ENCODE measurements around the gene OTUB2.

The OTUB2 gene

DNA sequence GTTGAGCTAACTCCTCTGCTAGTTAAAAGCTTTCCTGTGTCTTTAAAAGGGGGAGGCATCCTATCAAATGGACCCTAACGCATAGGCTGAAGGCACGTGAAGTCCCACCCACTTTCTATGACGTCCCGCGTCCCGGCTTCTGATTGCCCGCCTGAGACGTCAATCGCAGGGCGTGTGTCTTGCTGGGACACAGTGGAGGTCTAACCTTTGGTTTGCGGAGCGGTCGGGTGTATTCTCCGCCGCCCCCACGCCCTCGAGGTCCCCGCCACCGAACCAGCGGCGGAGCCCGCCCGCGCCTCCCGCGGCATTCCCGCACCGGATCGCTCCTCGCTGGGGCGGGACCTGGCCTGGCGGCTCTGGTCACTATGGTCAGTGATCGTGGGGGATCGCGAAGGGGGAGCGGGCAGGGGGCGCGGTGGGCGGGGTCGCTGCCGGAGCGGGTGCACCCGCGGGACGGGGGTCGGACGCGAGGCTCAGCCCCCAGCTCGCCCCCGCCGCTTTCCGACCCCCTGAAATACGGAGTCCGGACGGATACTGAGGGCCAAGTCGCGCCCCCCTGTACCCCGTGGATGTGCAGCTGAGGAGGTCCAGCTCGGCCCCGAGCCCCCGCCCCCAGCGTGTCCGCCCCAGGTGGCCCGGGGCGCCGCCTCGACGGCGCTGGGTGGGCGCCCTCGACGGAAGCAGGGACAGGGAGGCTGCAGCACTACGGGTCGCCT, at the start of gene OTUB2:
OTUB2 (plus strand) TSS at position 168 of the 716 bp plus-strand sequence; CDS start at position 366, 198 bp downstream.
- TF ChIP-seq, protein P1, sequence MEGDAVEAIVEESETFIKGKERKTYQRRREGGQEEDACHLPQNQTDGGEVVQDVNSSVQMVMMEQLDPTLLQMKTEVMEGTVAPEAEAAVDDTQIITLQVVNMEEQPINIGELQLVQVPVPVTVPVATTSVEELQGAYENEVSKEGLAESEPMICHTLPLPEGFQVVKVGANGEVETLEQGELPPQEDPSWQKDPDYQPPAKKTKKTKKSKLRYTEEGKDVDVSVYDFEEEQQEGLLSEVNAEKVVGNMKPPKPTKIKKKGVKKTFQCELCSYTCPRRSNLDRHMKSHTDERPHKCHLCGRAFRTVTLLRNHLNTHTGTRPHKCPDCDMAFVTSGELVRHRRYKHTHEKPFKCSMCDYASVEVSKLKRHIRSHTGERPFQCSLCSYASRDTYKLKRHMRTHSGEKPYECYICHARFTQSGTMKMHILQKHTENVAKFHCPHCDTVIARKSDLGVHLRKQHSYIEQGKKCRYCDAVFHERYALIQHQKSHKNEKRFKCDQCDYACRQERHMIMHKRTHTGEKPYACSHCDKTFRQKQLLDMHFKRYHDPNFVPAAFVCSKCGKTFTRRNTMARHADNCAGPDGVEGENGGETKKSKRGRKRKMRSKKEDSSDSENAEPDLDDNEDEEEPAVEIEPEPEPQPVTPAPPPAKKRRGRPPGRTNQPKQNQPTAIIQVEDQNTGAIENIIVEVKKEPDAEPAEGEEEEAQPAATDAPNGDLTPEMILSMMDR (IDR thresholded peaks at IDR 0.05) = no peak

DNA sequence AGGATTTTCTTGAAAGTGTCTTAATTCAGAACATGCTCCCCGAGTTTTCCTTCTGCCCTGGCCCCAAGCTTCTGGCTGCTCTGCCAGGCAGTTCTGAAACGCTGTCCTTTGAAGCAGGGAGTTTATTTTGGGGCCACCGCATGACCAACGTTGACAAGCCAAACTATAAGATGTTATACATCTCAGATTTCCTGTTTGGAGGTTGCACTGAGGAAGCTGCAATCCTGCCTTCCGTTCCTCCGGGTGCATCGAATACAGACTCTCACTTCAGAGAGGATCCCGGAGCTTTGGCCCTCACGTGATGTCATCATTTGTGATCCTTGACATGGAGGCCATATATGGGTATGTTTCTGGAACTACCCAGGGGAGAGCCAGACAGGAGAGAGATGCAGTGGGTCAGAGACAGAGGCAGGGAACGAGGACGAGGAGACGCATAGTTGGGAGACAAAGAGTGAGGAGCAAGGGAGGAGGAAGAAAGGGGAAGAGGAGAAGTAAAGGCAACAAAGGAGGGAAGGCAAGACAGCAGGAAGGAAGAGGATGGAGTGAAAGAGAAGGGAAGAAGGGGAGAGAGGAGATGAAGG, 49.6 kb upstream of the OTUB2 start, which contains the start of gene ASB2:
ASB2 (minus strand) TSS at position 94 of the 581 bp plus-strand sequence. CDS start 12,031 bp downstream, outside the sequence.
- TF ChIP-seq, protein P1 (IDR thresholded peaks at IDR 0.05) = no peak

DNA sequence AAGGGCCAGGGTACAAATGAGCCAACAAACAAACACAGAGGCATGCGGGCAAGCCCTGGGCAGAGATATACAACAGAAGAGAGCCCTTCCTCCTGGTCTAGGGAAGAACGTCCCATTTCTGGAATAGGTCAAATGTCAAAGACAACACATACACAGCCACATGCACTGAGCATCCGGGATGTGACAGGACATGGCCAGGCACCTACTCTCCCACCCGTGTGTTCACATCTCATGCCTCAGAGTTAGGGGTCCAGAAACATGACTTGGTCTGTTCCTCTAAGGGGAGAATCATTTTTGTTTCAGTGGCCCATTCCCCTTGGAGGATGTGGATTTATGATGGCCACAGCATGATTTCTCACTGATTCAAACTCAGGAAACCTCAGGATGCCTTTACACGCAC, 49.0 kb upstream of the OTUB2 start:
- TF ChIP-seq, protein P1 (IDR thresholded peaks at IDR 0.05) = no peak

DNA sequence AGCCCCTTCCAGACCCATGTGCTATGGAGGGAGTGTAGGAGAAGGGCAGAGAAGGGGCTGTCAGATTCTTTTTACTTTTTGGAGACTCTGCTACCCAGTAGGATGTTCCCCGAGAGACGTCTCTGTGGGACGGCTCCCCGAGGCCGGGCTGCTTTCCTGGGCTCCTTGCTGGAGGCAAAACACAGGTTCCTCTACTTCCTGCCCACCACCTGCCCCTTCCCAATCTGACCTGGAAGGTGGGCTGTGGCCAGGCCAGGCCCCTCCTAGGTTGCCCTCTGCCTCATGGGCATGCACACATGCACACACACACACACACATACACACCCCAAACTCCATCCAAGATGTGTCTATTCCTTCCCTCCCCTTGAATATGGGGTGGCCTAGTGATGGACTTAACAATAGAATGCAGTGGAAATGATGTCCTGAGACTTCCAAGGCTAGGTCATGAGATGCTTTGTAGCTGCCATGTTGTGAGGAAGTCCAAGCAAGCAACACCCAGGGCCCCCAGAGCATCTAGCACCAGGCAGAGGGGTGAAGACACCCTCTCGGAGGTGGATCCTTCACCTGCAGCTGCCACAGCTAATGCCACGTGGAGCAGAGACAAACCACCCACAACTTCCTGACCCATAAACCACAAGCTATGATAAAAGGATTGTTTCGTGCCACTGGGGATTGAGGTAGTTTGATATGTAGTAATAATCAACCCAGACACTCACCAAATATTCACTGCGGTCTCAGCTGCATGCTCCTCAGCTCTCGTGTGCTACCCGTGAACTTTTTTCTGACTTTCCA, 48.2 kb upstream of the OTUB2 start:
- TF ChIP-seq, protein P1 (IDR thresholded peaks at IDR 0.05) = no peak

DNA sequence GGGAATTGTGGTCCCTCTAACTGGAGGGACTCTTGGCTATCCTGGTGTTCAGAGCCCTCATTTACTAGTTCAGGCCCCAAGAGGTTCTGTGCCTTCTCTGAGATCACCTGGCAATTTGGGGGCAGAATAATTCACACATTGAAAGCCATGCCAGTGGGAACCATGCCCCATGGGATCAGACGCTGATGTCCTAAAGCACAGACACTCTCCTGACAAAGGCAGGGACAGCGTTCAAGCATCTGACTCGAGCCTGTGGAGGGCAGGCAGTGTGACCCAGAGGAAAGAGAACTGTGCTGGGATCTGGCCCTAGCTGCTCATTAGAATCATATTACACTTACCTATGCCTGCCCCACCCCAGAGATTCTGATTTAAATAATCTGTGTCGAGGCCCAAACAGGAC, 47.4 kb upstream of the OTUB2 start:
- TF ChIP-seq, protein P1 (IDR thresholded peaks at IDR 0.05) = no peak

DNA sequence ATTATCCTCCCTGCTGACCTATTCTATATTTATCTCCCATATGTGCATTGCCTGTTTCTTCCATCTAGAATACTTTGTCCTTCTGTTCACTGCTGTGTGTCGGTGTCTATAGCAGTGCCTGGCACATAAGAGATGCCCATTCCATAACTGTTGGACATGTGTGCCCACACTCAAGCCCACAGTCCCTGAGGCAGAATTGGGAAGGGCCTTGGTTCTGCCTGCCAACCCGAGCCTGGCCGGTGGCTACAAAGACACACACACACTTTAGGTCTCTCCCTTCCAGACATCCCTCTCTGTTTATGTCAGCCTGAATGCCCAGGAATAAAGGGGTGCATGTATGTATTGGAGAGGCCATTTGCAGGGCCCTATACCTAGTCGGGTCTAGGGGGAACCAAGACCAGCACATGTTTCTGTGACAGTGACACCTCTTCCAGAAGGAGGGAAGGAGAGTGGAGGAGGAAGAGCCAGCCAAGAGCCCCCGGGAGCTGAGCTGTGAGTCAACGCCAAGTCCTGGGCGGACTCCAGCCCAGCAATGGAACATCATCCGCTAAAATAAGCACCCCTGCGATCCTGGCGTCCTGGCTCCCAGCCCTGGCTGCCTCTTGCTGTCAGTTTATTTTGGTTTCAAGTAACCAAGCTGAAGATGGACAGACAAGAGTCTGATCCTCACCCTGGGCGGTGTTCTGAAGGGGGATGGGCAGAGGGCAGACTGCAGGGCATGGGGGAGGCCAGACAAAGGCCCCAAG, 45.5 kb upstream of the OTUB2 start:
- TF ChIP-seq, protein P1 (IDR thresholded peaks at IDR 0.05) = no peak
